Liver (tissue), 9 donors: Measurements from ENCODE around the gene NOL4L. TPM values are rescaled to one million over a fixed set of nuclear protein-coding genes. Genes with fewer than 3 reads are reported as not detected.

Source experiments
- DNase-seq: peaks from one replicate; pipeline ENCODE4 v3.0.0-alpha.2; 2017; ENCODE audit warnings: low spot score
- H3K27ac ChIP-seq, 2 donors: one replicate each; pipeline ENCODE4 v1.7.0; 2013; ENCODE audit warnings: inconsistent platforms in 2 of 2, low read length in 2 of 2, control low read depth in 1 of 2, low read depth in 1 of 2, mild to moderate bottlenecking in 1 of 2
- H3K27me3 ChIP-seq, 4 donors: one replicate each; pipeline versions ENCODE4 v1.6.1 to v1.7.0; 2013; ENCODE audit warnings: low read length in 3 of 4, inconsistent platforms in 1 of 4, mild to moderate bottlenecking in 1 of 4, moderate library complexity in 1 of 4; ENCODE audit not compliant: control insufficient read depth in 4 of 4, insufficient read depth in 4 of 4
- H3K36me3 ChIP-seq, 4 donors: one replicate each; pipeline versions ENCODE4 v1.6.1 to v1.7.0; 2013; ENCODE audit warnings: low read length in 3 of 4, mild to moderate bottlenecking in 3 of 4, low read depth in 1 of 4, moderate library complexity in 1 of 4; ENCODE audit not compliant: control insufficient read depth in 4 of 4, insufficient read depth in 3 of 4
- H3K4me1 ChIP-seq, 4 donors: one replicate each; pipeline versions ENCODE4 v1.6.1 to v1.7.0; 2013; ENCODE audit warnings: low read length in 3 of 4, mild to moderate bottlenecking in 3 of 4, moderate library complexity in 1 of 4; ENCODE audit not compliant: control insufficient read depth in 4 of 4, insufficient read depth in 4 of 4
- H3K4me3 ChIP-seq, 3 donors: one replicate each; pipeline versions ENCODE4 v1.6.1 to v1.7.0; 2013; ENCODE audit warnings: low read length in 3 of 3, control low read depth in 1 of 3, low read depth in 1 of 3, mild to moderate bottlenecking in 1 of 3
- H3K9ac ChIP-seq, 2 donors: one replicate each; pipeline ENCODE4 v1.7.0; 2013; ENCODE audit warnings: low read length in 2 of 2, mild to moderate bottlenecking in 2 of 2, moderate library complexity in 2 of 2, control low read depth in 1 of 2, low read depth in 1 of 2
- H3K9me3 ChIP-seq, 4 donors: one replicate each; pipeline versions ENCODE4 v1.6.1 to v1.7.0; 2013; ENCODE audit warnings: low read length in 3 of 4; ENCODE audit not compliant: control insufficient read depth in 4 of 4
- EGR1 ChIP-seq, 2 donors: IDR thresholded peaks; 2 replicates each; pipeline ENCODE4 v1.6.1; 2016 to 2018; ENCODE audit warnings: antibody characterized with exemption in 2 of 2, low read depth in 2 of 2
- FOXA2 ChIP-seq: IDR thresholded peaks from 2 replicates; pipeline ENCODE4 v1.6.1; 2016; ENCODE audit warnings: antibody characterized with exemption
- GABPA ChIP-seq, 2 donors: IDR thresholded peaks in 1 of 2; conservative IDR thresholded peaks in 1 of 2; 2 replicates each; pipeline ENCODE4 v1.6.1; 2016; ENCODE audit warnings: antibody characterized with exemption in 2 of 2, mild to moderate bottlenecking in 1 of 2, moderate library complexity in 1 of 2
- HNF4A ChIP-seq, 2 donors: conservative IDR thresholded peaks; 2 replicates each; pipeline ENCODE4 v1.6.1; 2016; ENCODE audit warnings: antibody characterized with exemption in 2 of 2, mild to moderate bottlenecking in 2 of 2
- HNF4G ChIP-seq: IDR thresholded peaks from 2 replicates; pipeline ENCODE4 v1.6.1; 2016; ENCODE audit warnings: antibody characterized with exemption
- JUND ChIP-seq, 2 donors: IDR thresholded peaks; 2 replicates each; pipeline ENCODE4 v1.6.1; 2016; ENCODE audit warnings: antibody characterized with exemption in 2 of 2
- NR2F2 ChIP-seq: IDR thresholded peaks from 2 replicates; pipeline ENCODE4 v1.6.1; 2016; ENCODE audit warnings: antibody characterized with exemption
- RAD21 ChIP-seq, 2 donors: IDR thresholded peaks; 2 replicates each; pipeline ENCODE4 v1.6.1; 2016; ENCODE audit warnings: antibody characterized with exemption in 2 of 2, mild to moderate bottlenecking in 2 of 2
- REST ChIP-seq: IDR thresholded peaks from 2 replicates; pipeline ENCODE4 v1.6.1; 2016; ENCODE audit warnings: antibody characterized with exemption, mild to moderate bottlenecking
- RXRA ChIP-seq, 2 donors: IDR thresholded peaks; 2 replicates each; pipeline ENCODE4 v1.6.1; 2017 to 2018; ENCODE audit warnings: antibody characterized with exemption in 2 of 2, mild to moderate bottlenecking in 1 of 2
- SP1 ChIP-seq: IDR thresholded peaks from 2 replicates; pipeline ENCODE4 v1.6.1; 2018; ENCODE audit warnings: antibody characterized with exemption, mild to moderate bottlenecking
- TAF1 ChIP-seq: conservative IDR thresholded peaks from 2 replicates; pipeline ENCODE4 v1.6.1; 2016; ENCODE audit warnings: antibody characterized with exemption, mild to moderate bottlenecking
- YY1 ChIP-seq: IDR thresholded peaks from 2 replicates; pipeline ENCODE4 v1.6.1; 2016; ENCODE audit warnings: antibody characterized with exemption, mild to moderate bottlenecking
- ZBTB33 ChIP-seq: IDR thresholded peaks from 2 replicates; pipeline ENCODE4 v1.6.1; 2016; ENCODE audit warnings: antibody characterized with exemption
- WGBS: extraction: QIAGEN DNeasy Blood & Tissue Kit; methylation state at CpG from one replicate; pipeline ENCODE4 v1.1.7; 2013; 5-methylcytosine and 5-hydroxymethylcytosine counted together
- polyA plus RNA-seq, 2 donors: library from polyadenylated mRNA; stranded (reverse) in 1 of 2; unstranded in 1 of 2; fragments of 200-250 nt in 1 of 2; fragments of >200 nt in 1 of 2; fragmentation: Nextera tagmentation in 1 of 2; extraction: Ambion mirVana in 1 of 2; gene quantifications; one replicate each; pipeline versions ENCODE4 v1.2.1 to v1.2.3, GENCODE V29; 2013 to 2015
- total RNA-seq, 2 donors: library from RNA; depleted of rRNA; stranded (reverse); fragments of >200 nt; gene quantifications; one replicate each; pipeline ENCODE4 v1.2.3, GENCODE V29; 2014
- TF ChIP-seq, protein P1 (sequence below): fragments of 150-350 bp; IDR thresholded peaks from 2 replicates; pipeline ENCODE4 v1.5.1; 2017; ENCODE audit warnings: improper control_type of control experiment, low read depth, low read length; ENCODE audit not compliant: missing input control
- TF ChIP-seq, protein P2 (sequence below): IDR thresholded peaks from 2 replicates; pipeline ENCODE4 v1.6.1; 2016; ENCODE audit warnings: antibody characterized with exemption
- donor health status: healthy.
- donor health status: healthy.
- donor health status: healthy.
- donor health status: healthy.
- donor health status: healthy.

Gene NOL4L
- total and polyA plus RNA-seq, 4 donors = 2.2 to 6.8 (median 4.3) TPM

DNA sequence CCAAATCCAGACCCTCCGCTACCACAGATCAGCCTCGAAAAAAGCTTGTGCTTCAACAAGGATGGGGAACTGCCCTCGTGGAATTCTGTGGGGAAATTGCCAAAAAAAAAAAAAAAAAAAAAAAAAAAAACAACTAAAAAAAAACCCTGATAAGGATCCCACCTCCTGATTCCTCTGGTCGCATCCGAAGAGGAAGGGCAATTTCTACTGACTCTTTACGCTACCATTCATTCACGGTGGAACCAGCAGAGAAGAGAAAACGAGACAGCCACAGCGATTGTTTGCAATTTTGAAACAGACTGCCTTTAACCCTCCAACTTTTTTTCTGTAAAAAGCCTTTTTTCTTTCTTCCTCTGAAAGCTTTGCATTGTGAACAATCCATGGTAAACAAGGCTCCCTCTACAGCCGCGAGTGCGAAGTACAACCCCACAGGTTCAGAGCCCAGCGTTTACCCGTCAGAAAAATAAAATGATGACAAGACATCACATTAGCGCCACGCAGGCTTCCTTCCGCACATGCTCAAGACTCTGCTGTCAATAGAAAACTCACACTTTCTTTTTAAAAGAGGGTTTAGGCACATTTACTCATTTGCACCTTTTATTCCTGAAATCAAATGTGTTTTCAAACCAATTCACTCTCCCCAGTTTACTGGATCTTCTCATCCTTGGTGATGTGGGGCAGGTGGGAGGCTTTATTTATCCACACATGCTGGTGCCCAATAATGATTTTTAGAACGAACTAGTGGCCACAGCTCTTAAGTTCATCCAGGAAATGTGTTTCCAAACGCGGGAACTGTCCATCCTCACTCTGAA is 100.0 kb downstream of the NOL4L start:
- Histone ChIP-seq H3K27me3 (no peaks in the 10 kb centered on the region), H3K9me3 (no peaks in the 10 kb centered on the region), H3K27ac (peak overlapping the region; percentile 77 to 80), H3K36me3 (no peaks in the 10 kb centered on the region), H3K9ac (peak overlapping the region in 1 of 2 donors; percentile 58), H3K4me1 (peaks cover 6 to 45% (median 26%) of the 10 kb centered on the region in 4 donors), H3K4me3 (peak overlapping the region; percentile 46 to 96 (median 53))
- TF ChIP-seq, protein P1, sequence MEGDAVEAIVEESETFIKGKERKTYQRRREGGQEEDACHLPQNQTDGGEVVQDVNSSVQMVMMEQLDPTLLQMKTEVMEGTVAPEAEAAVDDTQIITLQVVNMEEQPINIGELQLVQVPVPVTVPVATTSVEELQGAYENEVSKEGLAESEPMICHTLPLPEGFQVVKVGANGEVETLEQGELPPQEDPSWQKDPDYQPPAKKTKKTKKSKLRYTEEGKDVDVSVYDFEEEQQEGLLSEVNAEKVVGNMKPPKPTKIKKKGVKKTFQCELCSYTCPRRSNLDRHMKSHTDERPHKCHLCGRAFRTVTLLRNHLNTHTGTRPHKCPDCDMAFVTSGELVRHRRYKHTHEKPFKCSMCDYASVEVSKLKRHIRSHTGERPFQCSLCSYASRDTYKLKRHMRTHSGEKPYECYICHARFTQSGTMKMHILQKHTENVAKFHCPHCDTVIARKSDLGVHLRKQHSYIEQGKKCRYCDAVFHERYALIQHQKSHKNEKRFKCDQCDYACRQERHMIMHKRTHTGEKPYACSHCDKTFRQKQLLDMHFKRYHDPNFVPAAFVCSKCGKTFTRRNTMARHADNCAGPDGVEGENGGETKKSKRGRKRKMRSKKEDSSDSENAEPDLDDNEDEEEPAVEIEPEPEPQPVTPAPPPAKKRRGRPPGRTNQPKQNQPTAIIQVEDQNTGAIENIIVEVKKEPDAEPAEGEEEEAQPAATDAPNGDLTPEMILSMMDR = peak; percentile 75
- TF ChIP-seq TAF1 = no peak
- TF ChIP-seq, protein P2, sequence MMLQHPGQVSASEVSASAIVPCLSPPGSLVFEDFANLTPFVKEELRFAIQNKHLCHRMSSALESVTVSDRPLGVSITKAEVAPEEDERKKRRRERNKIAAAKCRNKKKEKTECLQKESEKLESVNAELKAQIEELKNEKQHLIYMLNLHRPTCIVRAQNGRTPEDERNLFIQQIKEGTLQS = no peak
- no peak for TF ChIP-seq JUND (IDR thresholded peaks at IDR 0.05)
- TF ChIP-seq RAD21 (IDR thresholded peaks at IDR 0.05) = peak; percentile 72 to 80
- no peak for TF ChIP-seq YY1
- 2% methylated on average over 20 of the region's 20 CpGs for WGBS
- peak; percentile 66 for DNase-seq

DNA sequence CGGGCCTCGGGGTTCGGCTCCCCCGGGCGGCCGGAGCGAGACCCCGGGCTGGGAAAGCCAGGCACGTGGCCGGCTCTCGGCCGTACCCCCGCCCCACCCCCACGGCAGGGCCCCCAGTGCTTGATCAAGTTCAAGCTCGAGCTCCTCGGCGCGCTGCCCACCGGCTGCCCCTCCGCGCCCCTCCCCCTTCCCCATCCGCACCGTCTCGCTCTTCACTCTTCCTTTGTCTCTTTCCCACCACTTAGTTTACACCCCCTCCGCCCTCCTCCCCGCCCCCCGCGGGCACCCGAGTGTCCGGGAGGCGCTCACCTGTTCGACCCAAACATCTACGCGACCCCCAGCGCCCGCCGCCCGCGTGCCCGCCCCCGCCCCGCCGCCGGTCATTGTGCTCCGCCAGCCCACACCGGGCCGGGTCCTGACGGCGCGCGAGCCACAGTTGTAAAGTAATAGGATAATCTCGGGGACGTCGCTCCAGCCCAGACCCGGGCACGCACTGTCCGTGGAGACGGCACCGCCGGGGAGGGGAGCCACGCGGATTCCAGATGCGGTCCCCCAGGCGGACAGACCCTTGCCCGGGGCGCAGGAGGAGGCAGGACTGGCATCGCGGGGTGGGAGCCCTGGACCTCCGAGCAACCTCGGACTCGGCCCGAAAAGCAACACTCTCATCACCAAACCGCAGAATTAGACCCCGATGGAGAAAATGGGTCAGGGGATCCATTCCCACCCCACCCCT is 100.7 kb downstream of the NOL4L start:
- TF ChIP-seq RXRA (IDR thresholded peaks at IDR 0.05) (no peak), RAD21 (IDR thresholded peaks at IDR 0.05) (no peak), SP1 (no peak), REST (no peak), GABPA (IDR thresholded peaks at IDR 0.05 in 1 of 2, conservative IDR thresholded peaks at IDR 0.05 in 1 of 2) (no peak), EGR1 (IDR thresholded peaks at IDR 0.05; ENCODE audit: low read depth in 2 of 2) (no peak), NR2F2 (no peak), HNF4G (no peak), FOXA2 (no peak), TAF1 (no peak), HNF4A (conservative IDR thresholded peaks at IDR 0.05) (no peak), ZBTB33 (no peak), YY1 (no peak)
- TF ChIP-seq, protein P2 = no peak
- Histone ChIP-seq H3K27me3 (no peaks in the 10 kb centered on the region), H3K27ac (peak overlapping the region; percentile 77 to 80), H3K4me3 (peak overlapping the region; percentile 57 to 96 (median 73)), H3K36me3 (no peaks in the 10 kb centered on the region), H3K9me3 (no peaks in the 10 kb centered on the region), H3K4me1 (peaks cover 6 to 49% (median 30%) of the 10 kb centered on the region in 4 donors), H3K9ac (peak overlapping the region in 1 of 2 donors; percentile 58)
- WGBS = under 1% methylated on average over 74 of the region's 74 CpGs
- DNase-seq = no peak
